ENCODE data around the gene KLHL41.
"Not testable (repeated sequence)": the region's sequence is repeated elsewhere in the genome, so short reads cannot be mapped to it uniquely, and the experiment has no call there.

The KLHL41 gene

DNA sequence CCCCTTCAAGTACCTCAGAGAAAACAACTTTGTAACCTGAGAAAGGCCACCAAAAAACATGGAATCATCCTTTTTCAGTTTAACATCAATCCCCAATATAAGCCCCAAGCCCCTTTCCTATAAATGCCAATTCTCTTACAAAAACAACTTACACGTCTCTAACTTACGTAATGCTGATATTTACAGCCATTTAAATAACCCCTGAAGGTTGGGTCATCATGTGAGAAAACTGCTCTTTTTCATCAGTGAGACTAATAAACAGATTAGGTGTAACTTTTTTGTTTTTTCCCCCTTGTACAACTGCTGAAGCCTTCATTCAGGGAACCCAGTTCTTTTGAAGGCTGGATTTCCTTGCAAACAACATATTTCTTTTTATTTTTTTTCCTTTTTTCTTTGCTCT lies 60.4 kb downstream of the KLHL41 start:
- Histone ChIP-seq H3K4me3 (no peak overlapping the region), H3K27ac (no peak overlapping the region)

DNA sequence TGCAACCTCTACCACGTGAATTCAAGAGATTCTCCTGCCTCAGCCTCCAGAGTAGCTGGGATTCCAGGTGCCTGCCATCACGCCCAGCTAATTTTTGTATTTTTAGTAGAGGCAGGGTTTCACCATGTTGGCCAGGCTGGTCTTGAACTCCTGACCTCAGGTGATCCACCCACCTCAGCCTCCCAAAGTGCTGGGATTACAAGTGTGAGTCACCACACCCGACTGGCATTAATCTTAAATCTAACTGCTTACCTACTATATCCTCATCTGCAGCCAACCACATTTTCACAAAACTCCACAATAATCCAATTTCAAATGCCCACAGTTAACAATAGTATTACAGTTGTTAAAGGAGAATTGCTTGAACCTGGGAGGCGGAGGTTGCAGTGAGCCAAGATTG lies 61.2 kb downstream of the KLHL41 start:
- not testable (repeated sequence) for H3K4me3 ChIP-seq, H3K27ac ChIP-seq

DNA sequence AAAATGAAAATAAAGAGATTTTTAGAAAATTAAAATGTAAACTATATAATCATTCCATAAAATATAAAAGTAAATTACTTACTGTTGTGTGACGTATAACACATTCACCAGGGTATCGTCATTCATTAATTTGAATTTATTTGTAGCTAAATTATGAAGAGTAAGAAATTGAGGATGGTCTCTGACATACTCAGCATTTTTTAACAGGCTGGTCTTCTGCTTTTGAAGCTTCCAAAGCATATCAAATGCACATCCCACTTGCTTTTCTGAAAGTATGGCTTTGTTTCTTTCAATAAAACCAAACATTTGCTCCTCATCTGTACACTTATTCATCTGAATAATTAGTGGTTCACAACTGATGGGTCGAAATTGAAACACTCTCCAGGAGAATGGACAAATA lies 62.1 kb downstream of the KLHL41 start:
- H3K4me3 ChIP-seq: no peak overlapping the region
- H3K27ac ChIP-seq: no peak overlapping the region

DNA sequence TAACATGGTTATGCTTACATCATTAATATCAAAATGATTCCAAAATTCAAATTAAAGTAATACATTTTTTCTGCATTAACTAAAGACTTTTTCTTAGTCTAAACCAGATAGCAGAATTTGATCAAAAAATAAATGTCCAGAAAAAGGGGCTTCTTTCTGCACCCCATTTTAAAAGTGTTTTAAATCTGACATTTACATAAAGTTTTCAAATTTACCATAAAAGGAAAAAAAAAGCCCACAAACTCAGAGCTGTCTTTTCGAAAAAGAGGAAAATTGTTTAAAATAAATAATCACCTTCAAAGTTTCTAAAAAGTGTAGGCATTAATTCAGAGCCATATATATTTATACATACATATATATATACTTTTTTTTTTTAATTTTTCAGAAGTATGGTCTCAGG lies 62.7 kb downstream of the KLHL41 start:
- H3K27ac ChIP-seq: no peak overlapping the region
- H3K4me3 ChIP-seq: no peak overlapping the region

DNA sequence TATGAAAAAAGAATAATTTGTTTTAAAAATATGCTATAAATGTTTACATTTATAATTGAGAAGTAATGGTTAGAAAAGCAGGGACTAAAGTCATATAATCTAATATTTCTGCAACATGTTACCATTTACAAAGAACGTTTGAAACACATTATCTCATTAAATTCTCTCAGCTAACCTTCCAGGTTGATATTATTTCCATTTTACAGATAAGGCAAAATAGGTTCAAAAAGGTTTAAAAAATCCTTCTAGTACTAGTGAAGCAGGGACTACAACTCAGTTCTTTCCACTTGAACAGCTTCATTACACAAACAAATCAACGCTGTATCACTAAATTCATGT lies 63.3 kb downstream of the KLHL41 start:
- Histone ChIP-seq H3K4me3 (peak overlapping the region; percentile 63 to 81 (median 69)), H3K27ac (peak overlapping the region in 11 of 21 experiments; percentile 56 to 92 (median 80))

DNA sequence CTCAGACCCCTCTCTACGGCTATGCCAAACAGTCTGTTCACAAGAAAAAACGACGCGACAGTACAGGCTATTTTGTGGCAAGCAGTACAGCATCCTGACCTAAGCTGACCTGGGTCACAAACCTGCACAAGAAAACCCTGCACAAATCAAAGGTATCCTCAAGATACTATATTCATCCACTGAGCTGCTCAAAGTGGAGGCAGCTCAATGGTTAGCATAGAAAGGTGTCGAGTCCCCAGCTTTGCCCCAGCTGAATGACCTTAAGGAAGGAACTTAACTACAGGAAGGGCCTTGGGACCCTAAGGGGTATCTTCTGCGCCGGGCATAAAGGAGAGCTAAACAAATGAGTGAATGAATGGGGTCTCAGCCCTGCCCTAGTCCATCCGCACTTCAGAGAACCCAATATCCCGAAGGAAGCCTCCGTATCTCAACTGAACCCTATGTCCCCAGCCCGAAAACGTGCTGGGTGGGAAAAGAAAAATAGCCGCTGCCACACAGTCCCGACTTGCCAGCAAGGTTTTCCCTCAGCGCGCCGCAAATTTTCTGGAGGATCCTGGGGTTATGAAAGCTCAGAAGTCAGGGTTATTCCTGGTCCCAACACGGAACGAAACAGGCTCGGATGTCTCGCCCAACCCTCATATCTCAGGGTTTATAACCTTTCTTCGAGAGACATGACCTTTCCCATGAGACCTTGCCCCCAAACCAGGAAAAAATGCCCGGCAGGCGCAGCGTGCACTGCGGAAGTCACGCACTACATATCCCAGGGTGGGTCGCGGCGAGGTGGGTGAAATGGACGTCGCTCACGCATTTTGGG lies 63.9 kb downstream of the KLHL41 start, which contains the start of gene FASTKD1:
Gene FASTKD1, minus strand, starts transcription at position 706 of the 814 bp plus-strand sequence. CDS start 1,836 bp downstream, outside the sequence.
- H3K27ac ChIP-seq: peak within 1 kb of the TSS; percentile 49 to 92 (median 76)
- H3K4me3 ChIP-seq: peak within 1 kb of the TSS; percentile 63 to 81 (median 69)

DNA sequence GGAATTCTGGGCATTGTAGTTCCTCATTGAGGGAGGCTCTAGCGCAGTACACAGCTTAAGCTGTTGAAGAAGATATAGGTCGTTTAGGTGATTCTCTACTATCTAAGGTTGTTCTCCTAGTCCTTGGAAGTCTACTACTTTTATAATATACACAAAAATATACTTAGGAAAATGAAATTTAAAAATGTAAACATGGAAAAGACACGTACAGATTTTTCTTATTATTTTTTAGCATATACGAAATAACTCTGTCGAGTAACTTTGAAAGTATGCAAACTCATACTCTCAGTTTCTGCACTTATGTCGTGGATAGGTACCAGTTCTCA lies 64.4 kb downstream of the KLHL41 start:
- H3K27ac ChIP-seq: peak overlapping the region in 4 of 21 experiments; percentile 76 to 87 (median 80)
- peak overlapping the region; percentile 63 to 81 (median 69) for H3K4me3 ChIP-seq

DNA sequence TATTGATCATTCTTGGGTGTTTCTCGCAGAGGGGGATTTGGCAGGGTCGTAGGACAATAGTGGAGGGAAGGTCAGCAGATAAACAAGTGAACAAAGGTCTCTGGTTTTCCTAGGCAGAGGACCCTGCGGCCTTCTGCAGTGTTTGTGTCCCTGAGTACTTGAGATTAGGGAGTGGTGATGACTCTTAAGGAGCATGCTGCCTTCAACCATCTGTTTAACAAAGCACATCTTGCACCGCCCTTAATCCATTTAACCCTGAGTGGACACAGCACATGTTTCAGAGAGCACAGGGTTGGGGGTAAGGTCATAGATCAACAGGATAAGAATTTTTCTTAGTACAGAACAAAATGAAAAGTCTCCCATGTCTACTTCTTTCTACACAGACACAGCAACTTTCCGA lies 65.0 kb downstream of the KLHL41 start:
- H3K27ac ChIP-seq, H3K4me3 ChIP-seq: not testable (repeated sequence)

DNA sequence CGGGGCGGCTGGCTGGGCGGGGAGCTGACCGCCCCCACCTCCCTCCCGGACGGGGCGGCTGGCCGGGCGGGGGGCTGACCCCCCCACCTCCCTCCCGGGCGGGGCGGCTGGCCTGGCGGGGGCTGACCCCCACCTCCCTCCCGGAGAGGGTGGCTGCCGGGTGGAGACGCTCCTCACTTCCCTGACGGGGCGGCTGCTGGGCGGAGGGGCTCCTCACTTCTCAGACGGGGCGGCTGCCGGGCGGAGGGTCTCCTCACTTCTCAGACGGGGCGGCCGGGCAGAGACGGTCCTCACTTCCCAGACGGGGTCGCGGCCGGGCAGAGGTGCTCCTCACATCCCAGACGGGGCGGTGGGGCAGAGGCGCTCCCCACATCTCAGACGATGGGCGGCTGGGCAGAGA lies 65.8 kb downstream of the KLHL41 start:
- not testable (repeated sequence) for H3K4me3 ChIP-seq, H3K27ac ChIP-seq

All from skin epidermis (tissue), 12 donors.